ENCODE data around the gene BNC2.

BNC2 gene

DNA sequence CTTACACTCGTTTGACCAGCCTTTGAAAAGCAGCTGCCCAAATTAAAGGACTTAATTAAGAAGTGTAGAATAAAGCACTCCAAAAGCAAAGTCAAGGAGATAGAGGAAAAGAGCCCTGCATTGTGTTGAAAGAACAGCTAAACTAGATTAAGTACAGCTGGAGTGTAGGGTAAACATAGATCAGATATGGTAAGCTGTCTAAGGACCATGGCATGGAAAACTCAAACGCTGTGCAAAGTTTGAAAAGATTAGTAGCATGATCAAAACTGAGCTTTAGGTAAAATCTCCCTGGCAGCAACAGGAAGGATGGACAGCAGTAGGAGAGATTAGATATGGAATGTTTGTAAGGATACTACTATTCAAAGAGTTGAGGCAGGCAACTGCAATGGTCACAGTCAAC is 55.4 kb downstream of the BNC2 start:
- no peak for DNase-seq

DNA sequence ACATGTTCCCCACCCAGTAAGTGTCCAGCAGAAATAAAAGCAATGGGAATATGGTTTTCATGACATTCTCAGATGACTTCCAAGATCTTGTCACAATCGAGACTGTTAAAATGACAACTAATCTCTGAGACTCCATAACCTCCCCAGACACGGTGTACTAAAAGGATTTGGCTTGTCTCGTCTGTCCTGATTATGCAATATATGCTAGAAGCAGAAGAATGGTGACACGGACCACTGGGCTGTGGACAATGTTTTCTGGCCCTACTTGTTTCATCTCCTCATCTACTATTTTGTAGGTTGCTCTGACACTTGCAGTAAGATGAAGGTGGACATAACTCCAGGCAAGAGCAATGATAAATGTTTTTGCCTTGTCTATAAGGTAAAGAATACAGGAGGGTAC is 56.6 kb downstream of the BNC2 start:
- DNase-seq: no peak

DNA sequence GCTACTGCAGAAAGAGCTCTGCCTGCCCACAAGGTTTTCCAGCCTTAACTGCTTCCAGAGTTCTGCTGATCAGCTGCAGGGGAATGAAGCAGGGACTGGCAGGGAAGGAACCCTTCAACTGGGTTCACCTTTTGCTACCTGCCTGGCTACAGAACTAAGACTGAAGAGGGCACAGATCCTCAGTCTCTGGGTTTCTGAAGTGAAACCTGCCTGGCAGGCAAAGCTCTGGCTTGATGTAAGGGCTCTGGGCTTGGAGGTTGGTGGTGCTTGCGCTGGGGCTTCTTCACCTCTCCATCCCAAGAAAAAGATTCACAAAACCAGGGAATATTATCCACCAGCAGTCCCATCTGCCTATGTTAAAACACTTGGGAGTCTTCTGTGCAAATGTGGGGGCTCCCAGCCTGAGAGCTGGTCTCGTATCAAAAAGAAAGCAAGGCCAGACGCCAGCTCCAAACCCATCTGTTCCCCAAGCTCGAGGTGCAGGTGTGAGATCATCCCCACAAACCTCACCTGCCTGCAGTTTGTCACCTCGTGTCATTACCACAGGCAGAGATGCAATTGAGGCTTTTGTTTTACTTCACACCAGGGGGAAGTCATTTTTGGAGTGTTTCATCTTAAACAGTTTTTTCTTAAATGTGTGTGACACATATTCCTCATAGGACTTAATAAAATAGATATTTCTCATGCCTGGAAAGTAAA is 58.3 kb downstream of the BNC2 start:
- DNase-seq: no peak

- DNase-seq: no peak
Observed at GRCh38 chr9:16809912-16810610, 60.4 kb downstream of the BNC2 start.

GRCh38 chr9:16806674-16807073 is 63.8 kb downstream of the BNC2 start:
- DNase-seq: no peak

- no peak for DNase-seq
Observed at GRCh38 chr9:16803648-16804047, 66.8 kb downstream of the BNC2 start.

DNA sequence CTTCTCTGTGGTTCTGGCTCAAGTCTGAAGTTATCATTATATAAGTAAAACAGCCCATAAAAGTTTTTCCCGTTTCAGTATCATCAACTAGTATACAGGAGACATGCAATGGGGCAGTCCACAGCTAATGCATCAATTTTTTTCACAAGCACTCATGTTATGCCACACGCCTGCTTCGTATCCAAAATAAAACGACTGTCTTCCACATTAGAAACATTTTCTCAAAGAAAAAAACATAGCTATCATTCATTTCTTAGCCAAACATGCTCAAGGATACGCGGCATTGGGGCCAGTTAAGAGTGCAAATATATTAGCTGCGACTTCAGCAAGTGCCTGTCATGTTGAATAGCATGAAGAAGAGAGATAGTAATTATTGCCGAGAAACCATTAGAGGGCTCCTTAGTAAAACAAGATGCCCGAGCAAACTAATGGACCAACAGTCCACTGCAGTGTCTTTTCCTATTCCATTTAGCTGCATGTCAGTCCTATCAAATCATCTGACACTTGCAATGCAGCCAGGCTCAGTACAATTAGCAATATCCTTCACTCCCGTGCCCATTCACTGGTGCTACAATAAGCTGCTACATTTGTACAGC is 68.5 kb downstream of the BNC2 start:
- DNase-seq: no peak

DNA sequence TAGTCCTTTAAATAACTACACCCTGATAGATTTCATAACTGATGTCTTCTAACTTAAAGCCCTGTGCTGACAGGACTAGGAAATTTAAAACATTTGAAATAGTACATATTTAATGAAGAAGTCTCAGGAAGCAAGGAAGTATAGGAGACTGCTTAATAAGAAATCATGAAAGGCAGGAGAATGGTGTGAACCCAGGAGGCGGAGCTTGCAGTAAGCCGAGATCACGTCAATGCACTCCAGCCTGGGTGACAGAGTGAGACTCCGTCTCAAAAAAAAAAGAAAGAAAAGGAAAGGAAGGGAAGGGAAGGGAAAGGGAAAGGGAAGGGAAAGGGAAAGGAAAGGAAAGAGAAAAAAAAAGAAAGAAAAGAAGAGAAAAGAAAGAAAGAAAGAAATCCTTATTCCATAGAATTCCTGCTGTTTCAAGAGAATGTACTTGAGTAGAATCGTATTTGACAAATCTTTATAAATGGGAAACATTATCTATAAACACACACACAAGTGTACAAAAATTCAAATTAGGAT is 74.1 kb downstream of the BNC2 start:
- DNase-seq: no peak

DNA sequence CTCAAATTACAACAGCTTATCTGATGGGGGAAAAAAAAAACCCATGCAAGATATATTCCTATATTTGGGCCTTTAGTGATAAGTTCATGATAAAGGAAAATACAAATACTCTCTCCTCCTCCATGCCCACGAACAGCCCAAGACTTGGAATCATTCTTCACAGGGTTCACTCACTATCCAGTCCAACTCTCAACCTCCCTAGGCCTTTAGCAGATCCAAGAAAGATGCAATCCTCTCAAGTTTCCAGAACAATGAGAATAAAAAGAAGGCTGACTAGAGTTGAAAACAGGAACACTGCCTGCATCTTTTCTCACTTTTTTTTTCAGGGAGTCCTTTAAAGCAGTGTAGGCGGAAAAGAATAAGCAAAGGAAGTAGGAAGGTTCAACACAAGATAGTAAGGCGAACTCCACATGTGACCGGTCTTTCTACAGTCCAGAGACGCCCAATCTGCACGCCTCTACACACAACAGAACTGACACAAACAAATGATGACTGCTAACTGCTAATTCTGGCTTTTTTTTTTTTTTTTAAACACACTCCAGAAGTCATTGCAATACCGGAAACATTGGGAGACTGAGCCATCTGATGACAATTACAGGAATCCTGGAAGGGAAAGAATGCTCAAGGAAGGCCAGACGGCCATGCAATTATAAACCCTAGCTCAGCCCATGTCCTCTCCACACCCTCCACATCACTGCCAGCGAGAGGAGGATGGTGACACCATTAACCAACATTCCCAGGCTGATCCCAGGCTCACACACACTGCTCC is 75.4 kb downstream of the BNC2 start:
- no peak for DNase-seq

GRCh38 chr9:16794103-16794502 is 76.4 kb downstream of the BNC2 start:
- DNase-seq: no peak

- no peak for DNase-seq
Observed at GRCh38 chr9:16787724-16788123, 82.7 kb downstream of the BNC2 start.

DNA sequence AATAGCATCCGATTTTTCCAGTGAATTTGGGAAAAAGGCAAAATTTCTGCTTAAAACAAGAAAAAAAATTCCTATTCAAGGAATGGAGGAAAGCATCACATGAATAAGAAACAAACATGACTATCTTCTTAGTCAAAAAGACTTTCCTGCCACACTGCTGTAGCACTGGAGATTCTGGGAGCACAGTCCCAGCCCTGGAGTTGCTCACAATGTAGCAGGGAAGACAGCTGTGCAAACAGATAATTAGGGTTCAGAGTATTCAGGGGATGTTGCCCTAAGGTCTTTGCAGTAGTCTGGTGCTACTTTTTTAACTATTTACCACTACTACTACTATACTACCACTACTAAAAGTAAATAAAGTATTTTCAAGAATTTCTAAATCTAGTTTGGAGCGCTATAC is 86.5 kb downstream of the BNC2 start:
- DNase-seq: peak; percentile 85

- no peak for DNase-seq
Observed at GRCh38 chr9:16782490-16782889, 88.0 kb downstream of the BNC2 start.

DNA sequence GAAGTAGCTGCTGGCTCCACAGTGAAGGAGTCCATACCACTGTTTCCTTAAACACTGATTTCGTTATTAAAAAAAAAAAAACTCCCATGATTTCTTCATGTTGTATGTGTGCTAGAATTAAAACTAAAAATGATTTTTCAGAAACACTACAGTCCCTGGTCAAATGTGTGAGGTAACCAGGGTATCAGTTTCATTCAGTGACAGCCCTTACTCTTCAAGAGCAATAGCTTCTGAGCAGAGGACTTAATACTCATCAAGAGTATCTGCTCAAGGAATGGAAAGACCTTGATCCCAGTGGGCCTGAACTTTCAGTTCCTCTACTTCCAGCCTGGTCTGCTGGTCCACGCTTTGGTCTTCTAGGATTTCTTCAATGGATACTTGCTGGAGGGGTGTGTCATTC is 95.1 kb downstream of the BNC2 start:
- no peak for DNase-seq

DNA sequence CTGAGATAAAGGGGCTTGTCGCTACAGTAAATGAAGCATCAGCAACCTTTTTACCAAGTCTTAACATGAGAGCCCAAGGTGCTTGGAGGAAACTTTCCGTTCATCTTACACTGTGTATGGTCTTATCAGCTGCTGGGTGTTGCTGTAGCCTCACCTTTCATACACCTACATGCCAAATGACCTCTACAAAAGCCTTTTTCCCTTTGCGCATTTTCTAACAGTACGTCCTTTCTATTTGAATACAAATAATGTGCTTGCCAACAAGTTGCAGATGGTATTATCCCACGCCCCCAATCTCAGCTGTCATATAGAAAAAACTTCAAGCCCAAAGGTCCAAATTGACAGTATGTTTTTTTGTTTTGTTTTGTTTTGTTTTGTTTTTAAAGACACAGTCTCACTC is 96.9 kb downstream of the BNC2 start:
- DNase-seq: no peak

DNA sequence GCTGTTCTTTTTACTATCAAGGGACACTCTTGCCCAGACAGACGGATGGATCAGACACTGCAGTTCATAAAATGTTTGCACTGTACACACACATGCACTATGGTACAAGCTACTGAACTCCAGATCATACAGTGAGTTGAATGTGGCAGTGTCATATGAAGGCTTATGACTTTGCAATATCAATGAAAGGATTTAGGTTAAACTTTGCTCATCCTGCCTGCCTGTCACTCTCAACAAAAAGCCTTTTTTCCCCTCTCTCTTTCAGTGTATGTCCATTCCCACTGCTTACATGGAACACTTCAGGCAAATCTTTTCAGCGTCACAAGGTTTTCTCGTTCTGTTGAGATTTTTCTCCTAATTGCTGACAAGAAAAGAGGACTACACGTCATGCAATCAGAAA is 97.4 kb downstream of the BNC2 start:
- no peak for DNase-seq

DNA sequence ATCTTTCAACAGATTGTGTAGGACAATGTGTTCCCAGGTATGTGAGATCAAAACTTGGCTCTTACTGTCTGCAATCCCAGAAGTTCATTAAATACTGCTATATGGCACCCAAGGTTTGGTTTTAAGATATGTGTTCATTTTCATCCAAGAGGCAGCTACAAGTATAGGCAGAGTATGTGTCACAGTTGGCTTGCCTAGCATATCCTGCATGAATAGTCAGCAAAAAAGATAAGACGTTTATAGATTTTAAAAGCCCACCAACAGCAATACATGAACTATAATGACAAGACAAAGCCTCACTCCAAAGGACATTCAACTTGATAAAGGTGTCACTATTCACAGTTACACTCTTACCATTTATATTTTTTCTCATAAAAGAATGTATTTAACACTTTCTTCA is 99.1 kb downstream of the BNC2 start:
- no peak for DNase-seq

- DNase-seq: no peak
Observed at GRCh38 chr9:16769291-16769690, 101.2 kb downstream of the BNC2 start.

GRCh38 chr9:16768816-16769215 is 101.7 kb downstream of the BNC2 start:
- no peak for DNase-seq

DNA sequence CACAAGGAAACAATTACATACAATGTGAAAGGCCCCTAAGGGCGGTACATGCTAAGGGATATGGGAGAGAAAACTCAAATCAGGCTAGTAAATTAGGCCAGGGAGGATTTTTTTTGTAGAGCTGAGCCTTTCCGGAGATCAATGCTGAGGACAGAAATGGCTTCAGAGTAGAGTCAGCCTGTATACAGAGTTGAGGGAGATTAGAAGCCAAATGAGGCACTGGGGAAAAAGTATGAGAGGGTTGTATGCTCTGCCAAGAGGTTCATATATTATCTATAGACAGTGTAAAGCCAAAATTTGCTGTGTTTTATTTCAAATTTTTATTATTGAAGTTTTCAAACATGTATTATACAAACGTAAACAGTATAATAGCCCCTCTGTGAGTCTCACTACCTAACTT is 103.1 kb downstream of the BNC2 start:
- DNase-seq: no peak

DNA sequence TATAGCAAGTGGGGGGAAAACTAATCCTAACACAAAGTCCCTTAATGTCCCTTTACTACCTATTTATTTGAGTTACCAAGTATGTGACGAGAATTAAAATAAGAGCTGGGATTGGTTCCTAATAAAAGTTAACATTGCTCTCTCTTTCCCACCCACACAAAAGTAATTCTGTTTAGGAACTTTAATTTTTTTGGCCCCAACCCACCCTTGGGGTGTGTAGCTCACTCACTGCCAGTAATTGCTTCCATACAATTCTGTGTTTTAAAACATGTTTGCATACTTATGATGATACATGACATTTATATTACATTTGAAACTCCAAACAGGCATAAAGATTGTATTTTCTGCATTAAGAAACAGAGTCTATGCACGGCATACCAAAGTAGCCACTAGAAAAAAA is 106.5 kb downstream of the BNC2 start:
- DNase-seq: no peak

DNA sequence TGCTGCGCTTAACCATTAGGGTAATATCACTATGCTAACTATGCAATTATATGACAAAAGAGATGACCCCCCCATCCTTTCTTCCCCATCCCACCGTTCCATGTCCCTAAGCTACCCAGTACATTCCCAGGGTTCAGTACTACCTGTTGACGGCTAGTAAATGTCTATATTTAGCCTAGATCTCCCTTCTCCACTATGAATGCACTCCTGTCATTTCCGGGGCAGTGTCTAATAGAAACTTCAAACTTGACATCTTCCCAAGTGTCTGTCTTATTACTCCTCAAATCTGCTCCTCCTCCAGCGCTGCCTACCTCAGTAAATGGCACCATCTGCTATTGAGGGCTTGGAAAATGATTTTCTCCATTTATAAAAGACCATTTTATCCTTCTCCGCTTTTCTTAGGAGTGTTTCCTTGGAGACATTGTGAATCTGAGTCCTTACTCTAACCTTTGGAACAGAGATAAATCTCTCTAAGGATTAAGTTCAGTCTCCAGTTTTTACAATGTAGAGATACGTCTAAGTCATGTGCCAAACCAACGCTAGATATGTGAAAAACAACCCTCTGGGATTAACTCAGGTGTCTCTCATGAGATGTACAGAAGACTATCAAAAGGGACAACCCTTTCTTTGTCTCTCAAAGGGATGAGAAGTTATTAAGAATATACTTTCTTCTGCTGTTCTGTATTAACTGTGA is 114.9 kb downstream of the BNC2 start:
- no peak for DNase-seq

- no peak for DNase-seq
Observed at GRCh38 chr9:16754662-16755061, 115.8 kb downstream of the BNC2 start.

Measured in NCI-H1092 treated with DMSO at 0.1 percent for 48 hours (cell line).